Suppressor macrophage treated with lipopolysaccharide for 1 hour (primary cell): Measurements from ENCODE around the gene CYP2B6.
"Not testable (repeated sequence)": the region's sequence is repeated elsewhere in the genome, so short reads cannot be mapped to it uniquely, and the experiment has no call there.

Experiments used
- DNase-seq, 3 donors: peaks; one replicate each; pipeline ENCODE4 v3.0.0-alpha.2; 2020 to 2022

Gene CYP2B6

DNA sequence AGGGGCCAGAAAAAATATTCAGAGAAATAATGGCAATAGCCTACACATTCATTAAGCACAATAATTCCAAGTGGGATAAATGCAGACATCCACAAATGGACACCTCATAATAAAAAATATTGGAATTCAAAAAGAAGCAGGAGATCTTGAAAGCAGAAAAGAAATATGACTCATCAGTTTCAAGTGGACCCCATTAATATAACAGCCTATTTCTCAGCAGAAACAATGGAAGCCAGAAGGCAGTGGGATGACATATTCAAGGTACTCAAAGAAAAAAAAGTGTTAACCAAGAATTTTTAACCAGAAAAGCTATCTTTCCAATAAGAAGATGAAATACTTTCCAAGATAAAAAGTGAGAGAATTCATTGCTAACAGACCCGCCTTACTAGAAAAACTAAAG lies 48.7 kb downstream of the CYP2B6 start:
- DNase-seq, result no peak

DNA sequence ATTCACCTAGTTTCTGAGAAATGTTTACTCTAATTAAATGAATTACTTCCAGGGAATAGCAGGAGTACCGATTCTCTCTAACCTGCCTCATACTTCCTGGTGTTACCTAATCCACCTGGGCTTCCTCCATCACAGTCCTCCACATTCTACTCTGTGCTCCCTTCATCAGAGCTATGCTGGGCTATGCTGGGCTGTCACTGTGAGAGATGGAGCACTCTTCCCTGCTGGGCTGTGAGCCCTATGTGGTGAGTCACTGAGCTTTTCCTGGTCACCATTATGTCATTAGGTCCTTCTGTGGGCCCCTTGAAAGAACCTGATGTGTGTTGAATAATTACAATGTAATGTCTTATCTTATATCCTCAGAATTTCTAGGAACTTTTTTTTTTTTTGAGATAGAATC lies 54.0 kb downstream of the CYP2B6 start:
- not testable (repeated sequence) for DNase-seq

DNA sequence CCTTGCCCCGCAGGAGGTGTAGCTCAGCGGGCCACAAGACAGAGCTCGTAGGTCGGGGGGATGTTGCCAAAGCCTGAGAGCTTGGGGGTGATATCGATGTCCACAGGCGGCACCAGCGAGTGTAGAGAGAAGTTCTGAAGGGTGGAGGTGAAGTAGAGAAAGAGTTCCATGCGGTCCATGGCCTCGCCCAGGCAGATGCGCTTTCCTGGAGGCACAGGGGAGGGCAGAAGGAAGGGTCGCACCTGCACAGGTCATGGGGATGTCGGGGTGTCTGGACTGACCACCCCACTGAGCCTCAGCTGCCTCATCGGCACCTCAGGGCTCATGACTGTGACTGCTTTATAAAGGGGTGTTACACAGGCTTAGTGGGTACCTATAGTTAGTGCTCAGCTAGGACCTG lies 59.3 kb downstream of the CYP2B6 start:
- no peak for DNase-seq

DNA sequence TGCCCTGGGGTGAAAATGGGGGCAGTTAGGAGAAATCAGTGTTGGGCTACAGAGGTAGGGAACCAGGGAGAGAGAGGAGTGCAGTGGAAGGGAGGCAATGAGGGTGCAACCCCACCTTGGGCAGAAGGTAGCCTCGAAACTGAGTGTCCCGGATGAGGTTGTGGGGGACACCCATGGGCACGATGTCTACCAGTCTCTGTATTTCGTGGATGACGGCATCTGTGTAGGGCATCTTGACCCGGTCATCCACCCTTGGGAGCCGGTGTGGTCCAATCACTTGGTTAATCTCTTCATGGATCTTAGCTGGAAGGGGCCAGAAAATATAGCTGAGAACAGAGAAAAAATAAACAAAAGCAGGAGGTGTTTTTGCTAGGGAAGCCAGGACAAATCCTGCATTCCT lies 61.1 kb downstream of the CYP2B6 start:
- DNase-seq, result not testable (repeated sequence)

GRCh38 chr19:41053331-41053730 lies 62.2 kb downstream of the CYP2B6 start:
- not testable (repeated sequence) for DNase-seq

- DNase-seq, result peak; percentile 13 to 25 (median 21)
Observed at GRCh38 chr19:41064974-41065569, 74.0 kb downstream of the CYP2B6 start.
